HepG2 (cell line): ENCODE measurements around the gene ART5. TPM values are rescaled to one million over a fixed set of nuclear protein-coding genes. Genes with fewer than 3 reads are reported as not detected.

Source experiments
- ATAC-seq: fragments of 200-7000 bp; cut with Tn5 transposase; 3 replicates; pipeline ENCODE4 v1.9.1; 2020; ENCODE audit warnings: mild to moderate bottlenecking, moderate library complexity
- BruUV-seq: library from RNA; stranded (reverse); fragments of 400-500 nt; replicated peaks from 2 replicates; lab custom pipeline; 2021; lab: Mats Ljungman, UMichigan
- CTCF ChIA-PET: fragments of 300-600 bp; formaldehyde crosslinking; extraction: SDS; loops from one replicate; lab custom pipeline; 2021; ENCODE audit warnings: low total read pairs, inconsistent platforms, low intra/inter-chr PET ratio; lab: Yijun Ruan, JAX
- POLR2A ChIA-PET: fragments of 350-600 bp; sonication (Branson Sonifier 250); formaldehyde crosslinking; loops from one replicate; lab custom pipeline; 2020; ENCODE audit warnings: antibody characterized with exemption, inconsistent platforms; lab: Yijun Ruan, JAX
- DNase-seq: peaks from one replicate; pipeline ENCODE4 v3.0.0-alpha.2; 2015; ENCODE audit warnings: low spot score
- FAIRE-seq: peaks from 3 replicates; lab custom pipeline; 2011; peaks lifted over from hg19 to GRCh38; lab: Jason Lieb, UNC
- H2AFZ ChIP-seq: one replicate; pipeline ENCODE4 v1.6.1; 2011; ENCODE audit warnings: low read length, inconsistent platforms
- H3K27ac ChIP-seq: fragments of 300-600 bp; 3 replicates; pipeline ENCODE4 v1.8.0; 2011; ENCODE audit warnings: mixed run types, mild to moderate bottlenecking, mixed read lengths, low read length, inconsistent platforms; ENCODE audit not compliant: insufficient read depth; ENCODE audit errors: extremely low read length
- H3K27me3 ChIP-seq, 2 experiments: fragments of 200-600 bp in 1 of 2; 2 replicates in 1 of 2; 3 replicates in 1 of 2; pipeline versions ENCODE4 v1.6.0 to v1.8.0; 2011; ENCODE audit warnings: low read length in 2 of 2, mild to moderate bottlenecking in 2 of 2, moderate library complexity in 2 of 2, inconsistent platforms in 1 of 2; ENCODE audit not compliant: insufficient read depth in 2 of 2, control insufficient read depth in 1 of 2
- H3K36me3 ChIP-seq, 2 experiments: fragments of 200-600 bp in 1 of 2; replicated peaks in 1 of 2; 2 replicates in 1 of 2; 3 replicates in 1 of 2; pipeline versions ENCODE4 v1.5.1 to v1.8.0; 2011; ENCODE audit warnings: low read length in 2 of 2, inconsistent platforms in 1 of 2; ENCODE audit not compliant: insufficient read depth in 2 of 2, control insufficient read depth in 1 of 2
- H3K4me1 ChIP-seq: 2 replicates; pipeline ENCODE4 v1.5.1; 2012; ENCODE audit warnings: low read length, inconsistent platforms; ENCODE audit not compliant: insufficient read depth
- H3K4me2 ChIP-seq: 2 replicates; pipeline ENCODE4 v1.6.0; 2011; ENCODE audit warnings: low read depth, low read length, inconsistent platforms
- H3K4me3 ChIP-seq, 3 experiments: fragments of 200-600 bp in 1 of 3; sonication (generic), shearing (Covaris generic) in 1 of 3; replicated peaks in 1 of 3; 2 replicates each; pipeline ENCODE4 v1.5.1; 2011 to 2016; ENCODE audit warnings: low read length in 3 of 3, inconsistent platforms in 2 of 3, low read depth in 2 of 3, mild to moderate bottlenecking in 2 of 3, control low read depth in 1 of 3, mixed read lengths in 1 of 3; ENCODE audit not compliant: insufficient read depth in 1 of 3
- H3K79me2 ChIP-seq: one replicate; pipeline ENCODE4 v1.6.1; 2011; ENCODE audit warnings: low read length, inconsistent platforms; ENCODE audit not compliant: insufficient read depth
- H3K9ac ChIP-seq: 2 replicates; pipeline ENCODE4 v1.6.0; 2011; ENCODE audit warnings: mild to moderate bottlenecking, low read depth, low read length, inconsistent platforms; ENCODE audit not compliant: insufficient read depth
- H3K9me3 ChIP-seq: 2 replicates; pipeline ENCODE4 v1.5.1; 2012; ENCODE audit warnings: mild to moderate bottlenecking, low read length
- H4K20me1 ChIP-seq: 2 replicates; pipeline ENCODE4 v1.6.0; 2011; ENCODE audit warnings: inconsistent platforms, mild to moderate bottlenecking, low read length, moderate library complexity; ENCODE audit not compliant: insufficient read depth
- CCDC6 ChIP-seq: sonication (generic); formaldehyde crosslinking; IDR thresholded peaks from 2 replicates; pipeline ENCODE4 v1.8.1; 2022; ENCODE audit warnings: mild to moderate bottlenecking, missing genetic modification reagents, moderate library complexity
- JARID2 ChIP-seq: sonication (generic); formaldehyde crosslinking; IDR thresholded peaks from 2 replicates; pipeline ENCODE4 v1.8.1; 2023; ENCODE audit warnings: missing genetic modification reagents, inconsistent platforms; ENCODE audit not compliant: insufficient replicate concordance
- ONECUT2 ChIP-seq: sonication (generic); formaldehyde crosslinking; IDR thresholded peaks from 2 replicates; pipeline ENCODE4 v1.4.0; 2020; ENCODE audit warnings: missing genetic modification reagents
- SALL2 ChIP-seq: sonication (generic); formaldehyde crosslinking; IDR thresholded peaks from 2 replicates; pipeline ENCODE4 v1.8.1; 2023; ENCODE audit warnings: mild to moderate bottlenecking, missing genetic modification reagents, inconsistent platforms
- SAP130 ChIP-seq: IDR thresholded peaks from 2 replicates; pipeline ENCODE4 v1.6.1; 2016; ENCODE audit warnings: low read depth
- SETDB1 ChIP-seq: sonication (generic); formaldehyde crosslinking; IDR thresholded peaks from 2 replicates; pipeline ENCODE4 v1.5.1; 2020; ENCODE audit warnings: missing genetic modification reagents, mild to moderate bottlenecking, borderline replicate concordance
- SMYD3 ChIP-seq: sonication (generic); formaldehyde crosslinking; IDR thresholded peaks from 2 replicates; pipeline ENCODE4 v1.8.1; 2023; ENCODE audit warnings: mild to moderate bottlenecking, missing genetic modification reagents
- WIZ ChIP-seq: sonication (generic); formaldehyde crosslinking; IDR thresholded peaks from 2 replicates; pipeline ENCODE4 v1.5.1; 2020; ENCODE audit warnings: mild to moderate bottlenecking, missing genetic modification reagents
- ZNF530 ChIP-seq: sonication (generic); formaldehyde crosslinking; IDR thresholded peaks from 2 replicates; pipeline ENCODE4 v1.5.0; 2020; ENCODE audit warnings: low read depth, mild to moderate bottlenecking, missing genetic modification reagents
- ZNF558 ChIP-seq: sonication (generic); formaldehyde crosslinking; IDR thresholded peaks from 2 replicates; pipeline ENCODE4 v1.9.0; 2022; ENCODE audit warnings: mild to moderate bottlenecking, missing genetic modification reagents, borderline replicate concordance
- ZNF607 ChIP-seq: sonication (generic); formaldehyde crosslinking; IDR thresholded peaks from 2 replicates; pipeline ENCODE4 v1.5.1; 2020; ENCODE audit warnings: missing genetic modification reagents, mild to moderate bottlenecking, borderline replicate concordance
- ZNF773 ChIP-seq: sonication (generic); formaldehyde crosslinking; IDR thresholded peaks from 2 replicates; pipeline ENCODE4 v1.4.0; 2020; ENCODE audit warnings: missing genetic modification reagents, borderline replicate concordance
- ZNF782 ChIP-seq: sonication (generic); formaldehyde crosslinking; IDR thresholded peaks from 2 replicates; pipeline ENCODE4 v1.4.0; 2020; ENCODE audit warnings: missing genetic modification reagents, mild to moderate bottlenecking, borderline replicate concordance
- ZNF792 ChIP-seq: IDR thresholded peaks from 2 replicates; pipeline ENCODE4 v1.6.1; 2016
- ZSCAN22 ChIP-seq: sonication (generic); formaldehyde crosslinking; IDR thresholded peaks from 2 replicates; pipeline ENCODE4 v1.4.0; 2020; ENCODE audit warnings: mild to moderate bottlenecking, missing genetic modification reagents
- whole genome bisulfite sequencing: methylation state at CpG from one replicate; pipeline ENCODE4 v1.1.6; 2017; ENCODE audit warnings: low lambda C conversion rate; 5-methylcytosine and 5-hydroxymethylcytosine counted together
- in situ Hi-C: cut with HindIII; loops from 2 replicates; pipeline ENCODE4 v1.10.0; 2017; ENCODE audit warnings: low pct_unique_long_range_greater_than_20kb; ENCODE audit not compliant: extremely low pct_ligation_motif_present
- intact Hi-C: fragments of 100-400 bp; cut with micrococcal nuclease; formaldehyde crosslinking; loops from one replicate; pipeline ENCODE4 v1.10.0; 2022; ENCODE audit not compliant: unreplicated experiment
- polyA plus RNA-seq, 8 experiments: library from polyadenylated mRNA; depleted of rRNA in 3 of 8; stranded (reverse) in 7 of 8; unstranded in 1 of 8; fragments of >200 nt; fragmentation: Illumina TruSeq in 4 of 8; extraction: Trizol in 4 of 8; gene quantifications; 2 replicates each; pipeline versions ENCODE4 v1.2.1 to v1.2.3, GENCODE V29; 2011 to 2016; ENCODE audit warnings: low read depth in 4 of 8, missing spikeins in 1 of 8, mixed read lengths in 1 of 8; ENCODE audit not compliant: insufficient read depth in 1 of 8
- total RNA-seq, 5 experiments: library from RNA; depleted of rRNA; stranded (reverse); fragments of >200 nt; fragmentation: Illumina TruSeq; extraction: Trizol; gene quantifications; 2 replicates each; pipeline ENCODE4 v1.2.3, GENCODE V29; 2016; ENCODE audit warnings: low read depth in 1 of 5
- TF ChIP-seq, protein P1 (sequence below): sonication (generic); formaldehyde crosslinking; IDR thresholded peaks from 2 replicates; pipeline ENCODE4 v1.5.0; 2020; ENCODE audit warnings: missing genetic modification reagents
- TF ChIP-seq, protein P2 (sequence below): sonication (generic); formaldehyde crosslinking; IDR thresholded peaks from 2 replicates; pipeline ENCODE4 v1.8.0; 2022; ENCODE audit warnings: missing genetic modification reagents, mild to moderate bottlenecking, inconsistent platforms, borderline replicate concordance
- TF ChIP-seq, protein P3 (sequence below): sonication (generic); formaldehyde crosslinking; IDR thresholded peaks from 2 replicates; pipeline ENCODE4 v1.5.0; 2020; ENCODE audit warnings: missing genetic modification reagents
- TF ChIP-seq, protein P4 (sequence below): IDR thresholded peaks from 2 replicates; pipeline ENCODE4 v1.6.1; 2016; ENCODE audit warnings: low read depth, control low read depth

ART5 gene
- total and polyA plus RNA-seq, 2 of the 13 experiments (the other 11 are each of a cell fraction or from before 2014, with no cell fraction given), result 0.55 to 0.93 TPM

DNA sequence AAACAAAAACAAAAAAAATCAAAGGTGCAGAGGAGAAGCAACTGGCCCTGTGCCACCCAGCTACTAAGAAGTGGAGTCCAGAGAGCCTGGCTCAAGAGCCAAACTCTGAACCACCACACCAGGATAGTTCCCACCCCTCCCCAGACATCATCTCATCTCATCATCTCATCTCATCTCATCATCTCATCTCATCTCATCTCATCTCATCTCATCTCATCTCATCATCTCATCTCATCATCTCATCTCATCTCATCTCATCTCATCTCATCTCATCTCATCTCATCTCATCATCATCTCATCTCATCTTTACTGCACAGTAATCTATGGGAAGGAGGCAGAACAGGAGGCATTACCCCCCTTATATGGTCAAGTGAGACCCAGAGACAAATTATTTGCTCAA, 21.1 kb upstream of the ART5 start:
- no peaks in the 10 kb centered on the region for H4K20me1 ChIP-seq

DNA sequence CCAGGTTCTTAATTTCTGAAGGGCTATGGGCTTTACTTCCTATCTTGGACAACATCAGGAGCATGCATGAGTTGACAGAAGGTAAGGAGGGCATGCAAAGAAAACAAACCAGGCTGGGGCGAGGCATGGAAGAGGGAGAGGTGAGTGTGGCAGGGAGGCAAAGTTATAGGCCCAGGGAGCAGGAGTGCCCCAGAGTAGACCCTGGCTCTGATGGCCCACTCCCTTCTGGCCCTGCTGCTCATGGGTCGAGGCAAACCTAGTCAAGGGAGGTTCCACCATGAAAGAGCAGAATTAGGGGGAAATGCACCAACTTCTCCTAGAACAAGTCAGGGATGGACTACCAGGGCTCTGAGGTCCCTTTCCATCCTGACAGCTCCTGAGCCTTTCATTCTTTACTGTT, 19.2 kb upstream of the ART5 start:
- BruUV-seq, result no TSS peak
- Histone ChIP-seq H3K4me2 (no peak overlapping the region), H3K9me3 (no peaks in the 10 kb centered on the region), H3K36me3 (no peaks in the 10 kb centered on the region), H3K4me3 (no peak overlapping the region), H3K4me1 (no peaks in the 10 kb centered on the region), H4K20me1 (no peaks in the 10 kb centered on the region), H3K27ac (no peak overlapping the region), H2AFZ (no peak overlapping the region), H3K79me2 (no peaks in the 10 kb centered on the region), H3K27me3 (peaks cover 3 to 27% of the 10 kb centered on the region in 2 experiments; a peak in 3 of 5 replicates), H3K9ac (no peak overlapping the region)
- ChIA-PET CTCF (no interaction called here), POLR2A (no interaction called here)
- ATAC-seq, result no peak
- intact Hi-C loops, result no loop called here
- in situ Hi-C loops, result no loop called here
- DNase-seq, result no peak
- FAIRE-seq, result no peak
- 0% methylated on average over 2 of the region's 2 CpGs for WGBS
- TF ChIP-seq JARID2, result no peak
- no peak for TF ChIP-seq ZNF792 (CRISPR knock-in tag)
- TF ChIP-seq ZNF773 (CRISPR knock-in tag), result no peak
- TF ChIP-seq ZNF782 (CRISPR knock-in tag), result no peak
- TF ChIP-seq, protein P1, sequence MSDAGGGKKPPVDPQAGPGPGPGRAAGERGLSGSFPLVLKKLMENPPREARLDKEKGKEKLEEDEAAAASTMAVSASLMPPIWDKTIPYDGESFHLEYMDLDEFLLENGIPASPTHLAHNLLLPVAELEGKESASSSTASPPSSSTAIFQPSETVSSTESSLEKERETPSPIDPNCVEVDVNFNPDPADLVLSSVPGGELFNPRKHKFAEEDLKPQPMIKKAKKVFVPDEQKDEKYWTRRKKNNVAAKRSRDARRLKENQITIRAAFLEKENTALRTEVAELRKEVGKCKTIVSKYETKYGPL (CRISPR knock-in tag), result no peak
- TF ChIP-seq SETDB1 (CRISPR knock-in tag), result no peak
- no peak for TF ChIP-seq ZNF607
- no peak for TF ChIP-seq CCDC6 (CRISPR knock-in tag)
- TF ChIP-seq ZSCAN22 (CRISPR knock-in tag), result no peak
- TF ChIP-seq, protein P2, sequence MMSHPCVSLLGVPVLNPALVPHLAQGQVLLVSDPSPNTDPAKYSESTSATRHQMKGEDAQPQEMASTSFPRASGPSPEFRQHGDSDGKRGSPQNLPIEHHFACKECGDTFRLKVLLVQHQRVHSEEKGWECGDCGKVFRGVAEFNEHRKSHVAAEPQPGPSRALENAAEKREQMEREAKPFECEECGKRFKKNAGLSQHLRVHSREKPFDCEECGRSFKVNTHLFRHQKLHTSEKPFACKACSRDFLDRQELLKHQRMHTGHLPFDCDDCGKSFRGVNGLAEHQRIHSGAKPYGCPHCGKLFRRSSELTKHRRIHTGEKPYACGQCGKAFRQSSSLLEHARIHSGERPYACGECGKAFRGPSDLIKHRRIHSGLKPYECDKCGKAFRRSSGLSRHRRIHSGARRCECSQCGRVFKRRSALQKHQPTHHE (CRISPR knock-in tag), result no peak

More for the DNA sequence above, 21.1 kb upstream of the ART5 start:
- H3K4me2 ChIP-seq, result no peak overlapping the region
- no peaks in the 10 kb centered on the region for H3K4me1 ChIP-seq
- H3K27me3 ChIP-seq, result peaks cover 3 to 27% of the 10 kb centered on the region in 2 experiments; a peak in 3 of 5 replicates
- H3K79me2 ChIP-seq, result no peaks in the 10 kb centered on the region
- ATAC-seq (no peak), DNase-seq (no peak), FAIRE-seq (no peak)
- no peaks in the 10 kb centered on the region for H3K36me3 ChIP-seq
- TF ChIP-seq ZNF530 (CRISPR knock-in tag), result no peak
- no peak for TF ChIP-seq ONECUT2 (CRISPR knock-in tag)
- TF ChIP-seq SALL2 (CRISPR knock-in tag), result no peak
- TF ChIP-seq, protein P3, sequence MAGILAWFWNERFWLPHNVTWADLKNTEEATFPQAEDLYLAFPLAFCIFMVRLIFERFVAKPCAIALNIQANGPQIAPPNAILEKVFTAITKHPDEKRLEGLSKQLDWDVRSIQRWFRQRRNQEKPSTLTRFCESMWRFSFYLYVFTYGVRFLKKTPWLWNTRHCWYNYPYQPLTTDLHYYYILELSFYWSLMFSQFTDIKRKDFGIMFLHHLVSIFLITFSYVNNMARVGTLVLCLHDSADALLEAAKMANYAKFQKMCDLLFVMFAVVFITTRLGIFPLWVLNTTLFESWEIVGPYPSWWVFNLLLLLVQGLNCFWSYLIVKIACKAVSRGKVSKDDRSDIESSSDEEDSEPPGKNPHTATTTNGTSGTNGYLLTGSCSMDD (CRISPR knock-in tag), result no peak
- no peak for TF ChIP-seq SAP130
- TF ChIP-seq, protein P4, sequence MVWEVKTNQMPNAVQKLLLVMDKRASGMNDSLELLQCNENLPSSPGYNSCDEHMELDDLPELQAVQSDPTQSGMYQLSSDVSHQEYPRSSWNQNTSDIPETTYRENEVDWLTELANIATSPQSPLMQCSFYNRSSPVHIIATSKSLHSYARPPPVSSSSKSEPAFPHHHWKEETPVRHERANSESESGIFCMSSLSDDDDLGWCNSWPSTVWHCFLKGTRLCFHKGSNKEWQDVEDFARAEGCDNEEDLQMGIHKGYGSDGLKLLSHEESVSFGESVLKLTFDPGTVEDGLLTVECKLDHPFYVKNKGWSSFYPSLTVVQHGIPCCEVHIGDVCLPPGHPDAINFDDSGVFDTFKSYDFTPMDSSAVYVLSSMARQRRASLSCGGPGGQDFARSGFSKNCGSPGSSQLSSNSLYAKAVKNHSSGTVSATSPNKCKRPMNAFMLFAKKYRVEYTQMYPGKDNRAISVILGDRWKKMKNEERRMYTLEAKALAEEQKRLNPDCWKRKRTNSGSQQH, result no peak
- no peak for TF ChIP-seq ZNF558 (CRISPR knock-in tag)
- no peak for TF ChIP-seq WIZ (CRISPR knock-in tag)
- TF ChIP-seq SMYD3 (CRISPR knock-in tag), result no peak
- H3K9me3 ChIP-seq, result no peaks in the 10 kb centered on the region
- ChIA-PET CTCF (no interaction called here), POLR2A (no interaction called here)
- in situ Hi-C loops, result no loop called here
- no peak overlapping the region for H3K4me3 ChIP-seq
- BruUV-seq, result no TSS peak
- H3K9ac ChIP-seq, result no peak overlapping the region
- no peak overlapping the region for H3K27ac ChIP-seq
- intact Hi-C loops, result no loop called here
- H2AFZ ChIP-seq, result no peak overlapping the region
